ENCODE measurements around the gene ACVR2A.

Gene ACVR2A

GRCh38 chr2:147869934-147870333, 25.1 kb downstream of the ACVR2A start:
- no peaks in the 10 kb centered on the region for H3K36me3 Mint-ChIP-seq (ENCODE audit: low read depth)
- H3K27me3 Mint-ChIP-seq: no peaks in the 10 kb centered on the region

GRCh38 chr2:147872967-147873366, 28.1 kb downstream of the ACVR2A start:
- intact Hi-C loops (cut with micrococcal nuclease): no loop called here
- Mint-ChIP-seq H3K36me3 (ENCODE audit: low read depth) (no peaks in the 10 kb centered on the region), H3K9me3 (no peaks in the 10 kb centered on the region), H3K27me3 (no peaks in the 10 kb centered on the region), H3K4me3 (no peak overlapping the region), H3K4me1 (ENCODE audit: low read depth) (peaks cover 35% of the 10 kb centered on the region), H3K27ac (no peak overlapping the region)

More at GRCh38 chr2:147869934-147870333, 25.1 kb downstream of the ACVR2A start:
- intact Hi-C loops (cut with micrococcal nuclease): no loop called here
- no peaks in the 10 kb centered on the region for H3K9me3 Mint-ChIP-seq
- H3K27ac Mint-ChIP-seq: no peak overlapping the region
- peaks cover 25% of the 10 kb centered on the region for H3K4me1 Mint-ChIP-seq (ENCODE audit: low read depth)
- no peak overlapping the region for H3K4me3 Mint-ChIP-seq

GRCh38 chr2:147873859-147874483, 29.1 kb downstream of the ACVR2A start:
- Mint-ChIP-seq H3K4me3 (no peak overlapping the region), H3K36me3 (ENCODE audit: low read depth) (no peaks in the 10 kb centered on the region), H3K27ac (no peak overlapping the region), H3K4me1 (ENCODE audit: low read depth) (peaks cover 35% of the 10 kb centered on the region), H3K9me3 (no peaks in the 10 kb centered on the region), H3K27me3 (no peaks in the 10 kb centered on the region)
- intact Hi-C loops (cut with micrococcal nuclease): no loop called here

GRCh38 chr2:147879846-147880245, 35.0 kb downstream of the ACVR2A start:
- Mint-ChIP-seq H3K36me3 (ENCODE audit: low read depth) (no peaks in the 10 kb centered on the region), H3K27me3 (no peaks in the 10 kb centered on the region), H3K4me1 (ENCODE audit: low read depth) (peaks cover 34% of the 10 kb centered on the region), H3K4me3 (no peak overlapping the region), H3K27ac (no peak overlapping the region), H3K9me3 (no peaks in the 10 kb centered on the region)
- intact Hi-C loops (cut with micrococcal nuclease): no loop called here

- H3K27me3 Mint-ChIP-seq: no peaks in the 10 kb centered on the region
- no peaks in the 10 kb centered on the region for H3K9me3 Mint-ChIP-seq
- no peaks in the 10 kb centered on the region for H3K36me3 Mint-ChIP-seq (ENCODE audit: low read depth)
- peaks cover 27% of the 10 kb centered on the region for H3K4me1 Mint-ChIP-seq (ENCODE audit: low read depth)
- H3K27ac Mint-ChIP-seq: no peak overlapping the region
- intact Hi-C loops (cut with micrococcal nuclease): no loop called here
- no peak overlapping the region for H3K4me3 Mint-ChIP-seq
Measured at GRCh38 chr2:147882631-147883030, 37.8 kb downstream of the ACVR2A start.

- no peak overlapping the region for H3K27ac Mint-ChIP-seq
- intact Hi-C loops (cut with micrococcal nuclease): no loop called here
- H3K4me1 Mint-ChIP-seq (ENCODE audit: low read depth): peaks cover 27% of the 10 kb centered on the region
- H3K4me3 Mint-ChIP-seq: no peak overlapping the region
- no peaks in the 10 kb centered on the region for H3K27me3 Mint-ChIP-seq
- no peaks in the 10 kb centered on the region for H3K9me3 Mint-ChIP-seq
- no peaks in the 10 kb centered on the region for H3K36me3 Mint-ChIP-seq (ENCODE audit: low read depth)
Measured at GRCh38 chr2:147884830-147885229, 40.0 kb downstream of the ACVR2A start.

GRCh38 chr2:147886136-147886535, 41.3 kb downstream of the ACVR2A start:
- intact Hi-C loops (cut with micrococcal nuclease): no loop called here
- H3K36me3 Mint-ChIP-seq (ENCODE audit: low read depth): no peaks in the 10 kb centered on the region
- H3K4me1 Mint-ChIP-seq (ENCODE audit: low read depth): peaks cover 17% of the 10 kb centered on the region
- H3K27me3 Mint-ChIP-seq: no peaks in the 10 kb centered on the region
- no peaks in the 10 kb centered on the region for H3K9me3 Mint-ChIP-seq
- no peak overlapping the region for H3K27ac Mint-ChIP-seq
- no peak overlapping the region for H3K4me3 Mint-ChIP-seq

- no peaks in the 10 kb centered on the region for H3K27me3 Mint-ChIP-seq
- intact Hi-C loops (cut with micrococcal nuclease): no loop called here
- no peaks in the 10 kb centered on the region for H3K9me3 Mint-ChIP-seq
- no peak overlapping the region for H3K27ac Mint-ChIP-seq
- no peaks in the 10 kb centered on the region for H3K36me3 Mint-ChIP-seq (ENCODE audit: low read depth)
- H3K4me3 Mint-ChIP-seq: no peak overlapping the region
- H3K4me1 Mint-ChIP-seq (ENCODE audit: low read depth): peaks cover 20% of the 10 kb centered on the region
Measured at GRCh38 chr2:147888680-147889079, 43.9 kb downstream of the ACVR2A start.

GRCh38 chr2:147904051-147904450, 59.2 kb downstream of the ACVR2A start:
- no peaks in the 10 kb centered on the region for H3K27me3 Mint-ChIP-seq
- H3K27ac Mint-ChIP-seq: no peak overlapping the region
- H3K36me3 Mint-ChIP-seq (ENCODE audit: low read depth): peaks cover 38% of the 10 kb centered on the region
- no peaks in the 10 kb centered on the region for H3K9me3 Mint-ChIP-seq
- intact Hi-C loops (cut with micrococcal nuclease): no loop called here
- no peaks in the 10 kb centered on the region for H3K4me1 Mint-ChIP-seq (ENCODE audit: low read depth)
- H3K4me3 Mint-ChIP-seq: no peak overlapping the region

- no peak overlapping the region for H3K27ac Mint-ChIP-seq
- intact Hi-C loops (cut with micrococcal nuclease): loop anchor here (1.0 kb wide), 1 partner anchor 825 kb away; no protein-coding TSS in a partner anchor
Measured at GRCh38 chr2:147909178-147909577, 64.3 kb downstream of the ACVR2A start.

GRCh38 chr2:147910990-147911473, 66.2 kb downstream of the ACVR2A start:
- Mint-ChIP-seq H3K27me3 (no peaks in the 10 kb centered on the region), H3K36me3 (ENCODE audit: low read depth) (peaks cover 25% of the 10 kb centered on the region), H3K27ac (no peak overlapping the region), H3K4me1 (ENCODE audit: low read depth) (peaks cover 13% of the 10 kb centered on the region), H3K4me3 (no peak overlapping the region), H3K9me3 (no peaks in the 10 kb centered on the region)
- intact Hi-C loops (cut with micrococcal nuclease): loop anchor here (2.0 to 10.0 kb wide), 3 partner anchors 276 to 1176 kb away; no protein-coding TSS in a partner anchor

More at GRCh38 chr2:147909178-147909577, 64.3 kb downstream of the ACVR2A start:
- H3K4me1 Mint-ChIP-seq (ENCODE audit: low read depth): peaks cover 10% of the 10 kb centered on the region
- no peak overlapping the region for H3K4me3 Mint-ChIP-seq
- no peaks in the 10 kb centered on the region for H3K27me3 Mint-ChIP-seq
- no peaks in the 10 kb centered on the region for H3K9me3 Mint-ChIP-seq
- H3K36me3 Mint-ChIP-seq (ENCODE audit: low read depth): peaks cover 21% of the 10 kb centered on the region

- H3K4me3 Mint-ChIP-seq: no peak overlapping the region
- no peaks in the 10 kb centered on the region for H3K9me3 Mint-ChIP-seq
- no peaks in the 10 kb centered on the region for H3K27me3 Mint-ChIP-seq
- no peak overlapping the region for H3K27ac Mint-ChIP-seq
- intact Hi-C loops (cut with micrococcal nuclease): loop anchor here (10.0 kb wide), 2 partner anchors 279 to 1179 kb away; no protein-coding TSS in a partner anchor
- H3K4me1 Mint-ChIP-seq (ENCODE audit: low read depth): peaks cover 17% of the 10 kb centered on the region
- peaks cover 15% of the 10 kb centered on the region for H3K36me3 Mint-ChIP-seq (ENCODE audit: low read depth)
Measured at GRCh38 chr2:147913701-147914480, 69.1 kb downstream of the ACVR2A start.

- no peaks in the 10 kb centered on the region for H3K9me3 Mint-ChIP-seq
- H3K36me3 Mint-ChIP-seq (ENCODE audit: low read depth): peaks cover 31% of the 10 kb centered on the region
- peaks cover 17% of the 10 kb centered on the region for H3K4me1 Mint-ChIP-seq (ENCODE audit: low read depth)
- no peak overlapping the region for H3K4me3 Mint-ChIP-seq
- H3K27me3 Mint-ChIP-seq: no peaks in the 10 kb centered on the region
- intact Hi-C loops (cut with micrococcal nuclease): loop anchor here (10.0 kb wide), 2 partner anchors 281 to 1181 kb away; no protein-coding TSS in a partner anchor
- no peak overlapping the region for H3K27ac Mint-ChIP-seq
Measured at GRCh38 chr2:147916067-147916466, 71.2 kb downstream of the ACVR2A start.

GRCh38 chr2:147916723-147917122, 71.9 kb downstream of the ACVR2A start:
- Mint-ChIP-seq H3K9me3 (no peaks in the 10 kb centered on the region), H3K4me1 (ENCODE audit: low read depth) (peaks cover 17% of the 10 kb centered on the region), H3K27me3 (no peaks in the 10 kb centered on the region), H3K27ac (no peak overlapping the region), H3K4me3 (no peak overlapping the region), H3K36me3 (ENCODE audit: low read depth) (peaks cover 38% of the 10 kb centered on the region)
- intact Hi-C loops (cut with micrococcal nuclease): loop anchor here (10.0 kb wide), 2 partner anchors 282 to 1182 kb away; no protein-coding TSS in a partner anchor
